Stimulated activated CD8-positive, alpha-beta memory T cell treated with anti-CD3 and anti-CD28 coated beads, Interleukin-15, amount 100 ng/mL, for 48 hours (primary cell): ENCODE measurements around the gene MGARP.
A peak's percentile ranks its signal among the peaks of the same experiment; 100 is the strongest.

Source experiments
- DNase-seq, 2 donors: peaks; one replicate each; pipeline ENCODE4 v3.0.0-alpha.2; 2020; ENCODE audit warnings: low read depth in 2 of 2

MGARP gene

GRCh38 chr4:139243448-139244365, 36.3 kb downstream of the MGARP start:
- no peak for DNase-seq

GRCh38 chr4:139242511-139243051, 37.4 kb downstream of the MGARP start:
- no peak for DNase-seq

- DNase-seq: no peak
Observed at GRCh38 chr4:139241784-139242151, 38.3 kb downstream of the MGARP start.

GRCh38 chr4:139241086-139241783, 38.8 kb downstream of the MGARP start:
- no peak for DNase-seq

GRCh38 chr4:139239127-139239772, 40.8 kb downstream of the MGARP start:
- no peak for DNase-seq

- DNase-seq: no peak
Observed at GRCh38 chr4:139234253-139234652, 45.8 kb downstream of the MGARP start.

GRCh38 chr4:139229534-139230039, 50.4 kb downstream of the MGARP start:
- no peak for DNase-seq

- no peak for DNase-seq
Observed at GRCh38 chr4:139227729-139228404, 52.2 kb downstream of the MGARP start.

- peak in 1 of 2 donors; percentile 2 for DNase-seq
Observed at GRCh38 chr4:139223682-139224317, 56.2 kb downstream of the MGARP start.

GRCh38 chr4:139222215-139222614, 57.8 kb downstream of the MGARP start:
- DNase-seq: no peak

- no peak for DNase-seq
Observed at GRCh38 chr4:139221687-139222086, 58.3 kb downstream of the MGARP start.

- DNase-seq: no peak
Observed at GRCh38 chr4:139219450-139220055, 60.5 kb downstream of the MGARP start.
